AG20443 (cell line): ENCODE measurements around the gene ERMARD.
"Not testable (repeated sequence)": the region's sequence is repeated elsewhere in the genome, so short reads cannot be mapped to it uniquely, and the experiment has no call there.

ENCODE experiments used
- DNase-seq: peaks from one replicate; pipeline ENCODE4 v3.0.0; 2012; ENCODE audit warnings: low spot score, mixed read lengths

Gene ERMARD

GRCh38 chr6:169738204-169738975, 13.0 kb upstream of the ERMARD start:
- DNase-seq, result no peak

- DNase-seq, result no peak
Measured at GRCh38 chr6:169738976-169739529, 12.4 kb upstream of the ERMARD start.

GRCh38 chr6:169741344-169741743, 10.1 kb upstream of the ERMARD start:
- no peak for DNase-seq

GRCh38 chr6:169745405-169745804, 6.0 kb upstream of the ERMARD start:
- no peak for DNase-seq

GRCh38 chr6:169746556-169746955, 4.9 kb upstream of the ERMARD start:
- no peak for DNase-seq

GRCh38 chr6:169752074-169752623, 727 bp downstream of the ERMARD start:
- DNase-seq, result peak; percentile 17

- DNase-seq, result no peak
Measured at GRCh38 chr6:169755162-169755561, 3.7 kb downstream of the ERMARD start.

GRCh38 chr6:169763308-169763707, 11.9 kb downstream of the ERMARD start:
- DNase-seq, result no peak

GRCh38 chr6:169763881-169764280, 12.5 kb downstream of the ERMARD start:
- no peak for DNase-seq

GRCh38 chr6:169765789-169766188, 14.4 kb downstream of the ERMARD start:
- not testable (repeated sequence) for DNase-seq

GRCh38 chr6:169766232-169766631, 14.8 kb downstream of the ERMARD start:
- no peak for DNase-seq

- DNase-seq, result no peak
Measured at GRCh38 chr6:169766921-169767736, 15.7 kb downstream of the ERMARD start.

- no peak for DNase-seq
Measured at GRCh38 chr6:169774347-169774746, 22.9 kb downstream of the ERMARD start.

- DNase-seq, result no peak
Measured at GRCh38 chr6:169775321-169775720, 23.9 kb downstream of the ERMARD start.

GRCh38 chr6:169776379-169776778, 25.0 kb downstream of the ERMARD start:
- no peak for DNase-seq

- no peak for DNase-seq
Measured at GRCh38 chr6:169777896-169778295, 26.5 kb downstream of the ERMARD start.

GRCh38 chr6:169778646-169779045, 27.2 kb downstream of the ERMARD start:
- DNase-seq, result no peak

GRCh38 chr6:169779092-169779815, 27.8 kb downstream of the ERMARD start:
- no peak for DNase-seq

GRCh38 chr6:169779896-169780295, 28.5 kb downstream of the ERMARD start:
- DNase-seq, result no peak

- DNase-seq, result no peak
Measured at GRCh38 chr6:169780571-169781091, 29.2 kb downstream of the ERMARD start.

GRCh38 chr6:169782966-169783365, 31.5 kb downstream of the ERMARD start:
- DNase-seq, result no peak

- DNase-seq, result no peak
Measured at GRCh38 chr6:169783401-169783800, 32.0 kb downstream of the ERMARD start.
